Tongue (tissue), 2 donors: ENCODE measurements around the gene DGCR6L. TPM values are rescaled to one million over a fixed set of nuclear protein-coding genes. Genes with fewer than 3 reads are reported as not detected.
"Not testable (repeated sequence)": the region's sequence is repeated elsewhere in the genome, so short reads cannot be mapped to it uniquely, and the experiment has no call there.

ENCODE experiments used
- DNase-seq: peaks from one replicate; pipeline ENCODE4 v3.0.0-alpha.2; 2015
- total RNA-seq: library from RNA; depleted of rRNA; stranded (reverse); fragments of >200 nt; gene quantifications from one replicate; pipeline ENCODE4 v1.2.3, GENCODE V29; 2014

Gene DGCR6L
- total RNA-seq, 1 donor from 2014 or later: 37.6 TPM

GRCh38 chr22:20325996-20326395 is 6.1 kb upstream of the DGCR6L start:
- not testable (repeated sequence) for DNase-seq

GRCh38 chr22:20324139-20324516 is 4.3 kb upstream of the DGCR6L start:
- no peak for DNase-seq

GRCh38 chr22:20321552-20322211 is 1.8 kb upstream of the DGCR6L start:
- not testable (repeated sequence) for DNase-seq

- DNase-seq: not testable (repeated sequence)
These were observed 1.0 kb upstream of the DGCR6L start for GRCh38 chr22:20320659-20321551.

- no peak for DNase-seq
These were observed 667 bp downstream of the DGCR6L start for GRCh38 chr22:20319041-20319744.

GRCh38 chr22:20318043-20318688 is 1.7 kb downstream of the DGCR6L start:
- DNase-seq: not testable (repeated sequence)

- not testable (repeated sequence) for DNase-seq
These were observed 2.3 kb downstream of the DGCR6L start for GRCh38 chr22:20317402-20318042.

GRCh38 chr22:20316844-20317401 is 2.9 kb downstream of the DGCR6L start:
- DNase-seq: no peak

GRCh38 chr22:20316217-20316843 is 3.5 kb downstream of the DGCR6L start:
- DNase-seq: no peak

GRCh38 chr22:20315337-20316216 is 4.3 kb downstream of the DGCR6L start:
- DNase-seq: no peak

- not testable (repeated sequence) for DNase-seq
These were observed 5.0 kb downstream of the DGCR6L start for GRCh38 chr22:20314741-20315336.

GRCh38 chr22:20314206-20314605 is 5.7 kb downstream of the DGCR6L start:
- not testable (repeated sequence) for DNase-seq

GRCh38 chr22:20313306-20314077 is 6.4 kb downstream of the DGCR6L start:
- DNase-seq: not testable (repeated sequence)

GRCh38 chr22:20312396-20313191 is 7.3 kb downstream of the DGCR6L start:
- DNase-seq: no peak

- DNase-seq: not testable (repeated sequence)
These were observed 8.4 kb downstream of the DGCR6L start for GRCh38 chr22:20311249-20312062.

- DNase-seq: not testable (repeated sequence)
These were observed 9.1 kb downstream of the DGCR6L start for GRCh38 chr22:20310773-20311172.

GRCh38 chr22:20310180-20310579 is 9.7 kb downstream of the DGCR6L start:
- not testable (repeated sequence) for DNase-seq
